ENCODE data around the gene CCL4. TPM values are rescaled to one million over a fixed set of nuclear protein-coding genes. Genes with fewer than 3 reads are reported as not detected.

Gene CCL4
- total RNA-seq, 1 donor: 0.36 TPM

DNA sequence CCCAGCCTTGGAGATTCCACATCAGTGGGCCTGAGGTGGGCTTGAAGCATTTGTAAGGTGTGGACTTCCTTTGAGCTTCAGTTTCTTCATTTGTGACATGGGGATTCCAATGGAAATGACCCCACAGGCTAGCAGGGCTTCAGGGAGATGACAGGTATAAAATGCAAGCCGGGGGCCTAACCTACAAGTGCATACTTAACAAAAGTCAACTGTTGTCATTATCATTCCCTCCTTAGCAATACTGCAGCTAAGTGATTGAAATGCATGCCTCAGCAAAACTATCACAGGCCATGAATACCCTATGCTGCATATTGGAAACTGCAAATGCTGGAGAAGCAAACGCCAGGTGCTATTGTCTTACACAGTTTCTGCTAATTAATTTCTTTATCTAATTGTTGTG is 19.8 kb downstream of the CCL4 start:
- no peak overlapping the region for H2AFZ ChIP-seq (ENCODE audit: low read length)
- H3K79me2 ChIP-seq (ENCODE audit: insufficient read depth, low read length): no peaks in the 10 kb centered on the region
- TF ChIP-seq, protein P1, sequence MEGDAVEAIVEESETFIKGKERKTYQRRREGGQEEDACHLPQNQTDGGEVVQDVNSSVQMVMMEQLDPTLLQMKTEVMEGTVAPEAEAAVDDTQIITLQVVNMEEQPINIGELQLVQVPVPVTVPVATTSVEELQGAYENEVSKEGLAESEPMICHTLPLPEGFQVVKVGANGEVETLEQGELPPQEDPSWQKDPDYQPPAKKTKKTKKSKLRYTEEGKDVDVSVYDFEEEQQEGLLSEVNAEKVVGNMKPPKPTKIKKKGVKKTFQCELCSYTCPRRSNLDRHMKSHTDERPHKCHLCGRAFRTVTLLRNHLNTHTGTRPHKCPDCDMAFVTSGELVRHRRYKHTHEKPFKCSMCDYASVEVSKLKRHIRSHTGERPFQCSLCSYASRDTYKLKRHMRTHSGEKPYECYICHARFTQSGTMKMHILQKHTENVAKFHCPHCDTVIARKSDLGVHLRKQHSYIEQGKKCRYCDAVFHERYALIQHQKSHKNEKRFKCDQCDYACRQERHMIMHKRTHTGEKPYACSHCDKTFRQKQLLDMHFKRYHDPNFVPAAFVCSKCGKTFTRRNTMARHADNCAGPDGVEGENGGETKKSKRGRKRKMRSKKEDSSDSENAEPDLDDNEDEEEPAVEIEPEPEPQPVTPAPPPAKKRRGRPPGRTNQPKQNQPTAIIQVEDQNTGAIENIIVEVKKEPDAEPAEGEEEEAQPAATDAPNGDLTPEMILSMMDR (IDR thresholded peaks at IDR 0.05; ENCODE audit: extremely low read depth, low read depth, low read length): no peak

DNA sequence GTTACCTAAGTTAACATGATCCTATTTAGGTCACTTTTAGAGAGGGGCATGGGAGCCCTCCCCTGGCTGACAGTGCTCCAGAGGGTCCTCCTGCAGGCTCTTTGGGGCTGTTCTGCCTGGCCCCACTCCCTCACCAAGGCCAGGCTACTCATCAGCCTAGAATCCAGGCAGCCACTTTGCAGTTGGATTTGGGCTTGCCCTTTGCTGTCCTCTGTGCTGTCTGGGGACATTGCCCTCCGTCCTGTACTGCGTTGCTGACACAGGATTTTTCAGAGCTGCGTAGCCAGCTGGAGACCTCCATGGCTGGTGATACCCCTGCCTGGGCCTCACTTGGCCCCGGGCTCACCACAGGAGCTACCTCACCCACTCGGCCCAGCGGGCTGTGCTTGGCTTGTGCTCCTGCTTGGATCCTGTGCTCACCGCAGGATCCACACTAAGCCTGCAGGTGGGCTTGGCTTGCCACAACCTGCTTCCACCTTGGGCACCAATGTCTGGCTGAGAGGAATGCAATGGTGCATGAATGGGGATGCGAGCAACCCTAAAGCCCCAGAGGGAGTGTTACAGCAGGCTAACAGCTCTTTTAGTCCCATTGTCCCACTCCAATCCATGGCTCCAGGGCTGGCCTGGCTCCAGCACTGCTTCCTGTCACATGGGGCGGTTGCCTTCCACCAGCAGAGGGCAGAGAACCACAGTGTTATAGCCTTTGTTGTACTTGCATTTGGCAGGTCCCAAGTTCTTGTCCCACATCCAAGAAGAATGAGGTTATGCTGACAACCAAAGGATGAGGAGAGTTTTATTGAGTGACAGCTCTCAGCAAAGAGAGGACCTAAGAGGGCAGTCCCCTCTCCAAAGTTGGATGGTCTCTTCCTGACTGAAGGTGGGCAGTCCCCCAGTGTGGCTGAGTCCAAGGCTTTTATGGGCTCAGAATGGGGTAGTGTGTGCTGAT is 21.5 kb downstream of the CCL4 start:
- Histone ChIP-seq H3K27ac (ENCODE audit: low read depth, low read length) (no peak overlapping the region), H3K79me2 (ENCODE audit: insufficient read depth, low read length) (no peaks in the 10 kb centered on the region), H2AFZ (ENCODE audit: low read length) (no peak overlapping the region), H3K4me2 (ENCODE audit: insufficient read depth, low read length) (no peak overlapping the region), H3K27me3 (ENCODE audit: insufficient read depth, low read length) (no peaks in the 10 kb centered on the region), H3K36me3 (ENCODE audit: insufficient read depth, low read length) (no peaks in the 10 kb centered on the region), H3K4me1 (ENCODE audit: insufficient read depth, low read length) (no peaks in the 10 kb centered on the region), H3K9me3 (ENCODE audit: low read depth, low read length) (peaks cover 8% of the 10 kb centered on the region), H3K4me3 (ENCODE audit: insufficient read depth, low read length) (no peak overlapping the region), H4K20me1 (ENCODE audit: insufficient read depth, low read length) (no peaks in the 10 kb centered on the region)
- DNase-seq (ENCODE audit: insufficient read length, low spot score, missing footprints): no peak
- TF ChIP-seq, protein P1 (IDR thresholded peaks at IDR 0.05; ENCODE audit: extremely low read depth, low read depth, low read length): no peak

More for the DNA sequence above, 19.8 kb downstream of the CCL4 start:
- no peak for DNase-seq (ENCODE audit: insufficient read length, low spot score, missing footprints)
- Histone ChIP-seq H3K9me3 (ENCODE audit: low read depth, low read length) (peaks cover 8% of the 10 kb centered on the region), H3K27ac (ENCODE audit: low read depth, low read length) (no peak overlapping the region), H3K4me3 (ENCODE audit: insufficient read depth, low read length) (no peak overlapping the region), H3K4me2 (ENCODE audit: insufficient read depth, low read length) (no peak overlapping the region), H3K4me1 (ENCODE audit: insufficient read depth, low read length) (no peaks in the 10 kb centered on the region), H4K20me1 (ENCODE audit: insufficient read depth, low read length) (no peaks in the 10 kb centered on the region), H3K36me3 (ENCODE audit: insufficient read depth, low read length) (no peaks in the 10 kb centered on the region), H3K27me3 (ENCODE audit: insufficient read depth, low read length) (no peaks in the 10 kb centered on the region)

DNA sequence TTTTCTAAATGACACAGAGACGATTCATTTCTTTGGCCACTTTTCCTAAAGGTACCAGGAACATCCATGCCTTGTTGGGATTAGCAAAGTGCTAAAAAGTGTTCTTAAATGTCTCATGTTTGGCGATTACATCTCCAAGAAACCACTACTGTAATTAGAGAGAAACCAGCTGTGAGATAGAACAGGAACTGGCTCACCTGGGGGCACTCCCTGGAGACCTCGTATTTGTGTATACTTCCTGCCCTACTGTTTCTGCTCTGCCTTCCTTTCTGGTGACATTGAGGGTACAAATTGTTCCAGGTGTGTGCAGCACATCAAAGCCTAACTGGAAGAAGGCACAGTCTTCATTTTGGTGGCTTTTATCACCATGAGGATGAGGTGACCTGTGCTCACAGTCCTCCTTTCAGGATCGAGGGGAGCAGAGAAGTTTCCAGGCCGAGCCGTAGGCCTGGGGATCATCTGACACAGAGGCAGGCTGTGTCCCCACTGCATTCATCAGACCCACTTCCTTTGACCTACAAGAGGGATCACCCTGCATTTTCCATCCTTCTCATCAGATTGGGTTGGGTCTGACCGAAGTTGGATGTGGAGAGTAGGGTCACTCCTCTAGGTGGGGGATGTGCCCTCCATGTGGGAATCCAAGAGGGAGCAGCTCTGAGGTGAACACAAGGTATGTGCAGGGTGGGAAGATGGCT is 23.7 kb downstream of the CCL4 start:
- no peak for DNase-seq (ENCODE audit: insufficient read length, low spot score, missing footprints)

More for the DNA sequence above, 23.7 kb downstream of the CCL4 start:
- H3K79me2 ChIP-seq (ENCODE audit: insufficient read depth, low read length): no peaks in the 10 kb centered on the region
- H3K4me3 ChIP-seq (ENCODE audit: insufficient read depth, low read length): no peak overlapping the region
- peaks cover 8% of the 10 kb centered on the region for H3K9me3 ChIP-seq (ENCODE audit: low read depth, low read length)
- no peaks in the 10 kb centered on the region for H4K20me1 ChIP-seq (ENCODE audit: insufficient read depth, low read length)
- no peaks in the 10 kb centered on the region for H3K27me3 ChIP-seq (ENCODE audit: insufficient read depth, low read length)
- TF ChIP-seq, protein P1 (IDR thresholded peaks at IDR 0.05; ENCODE audit: extremely low read depth, low read depth, low read length): no peak
- no peak overlapping the region for H3K4me2 ChIP-seq (ENCODE audit: insufficient read depth, low read length)
- H3K36me3 ChIP-seq (ENCODE audit: insufficient read depth, low read length): no peaks in the 10 kb centered on the region
- H2AFZ ChIP-seq (ENCODE audit: low read length): no peak overlapping the region
- no peaks in the 10 kb centered on the region for H3K4me1 ChIP-seq (ENCODE audit: insufficient read depth, low read length)
- H3K27ac ChIP-seq (ENCODE audit: low read depth, low read length): no peak overlapping the region

Measured in osteoblast (primary cell).